ENCODE results near the gene RET. TPM values are rescaled to one million over a fixed set of nuclear protein-coding genes. Genes with fewer than 3 reads are reported as not detected.

RET gene
- total RNA-seq, 1 experiment from 2014 or later = 21.4 TPM

DNA sequence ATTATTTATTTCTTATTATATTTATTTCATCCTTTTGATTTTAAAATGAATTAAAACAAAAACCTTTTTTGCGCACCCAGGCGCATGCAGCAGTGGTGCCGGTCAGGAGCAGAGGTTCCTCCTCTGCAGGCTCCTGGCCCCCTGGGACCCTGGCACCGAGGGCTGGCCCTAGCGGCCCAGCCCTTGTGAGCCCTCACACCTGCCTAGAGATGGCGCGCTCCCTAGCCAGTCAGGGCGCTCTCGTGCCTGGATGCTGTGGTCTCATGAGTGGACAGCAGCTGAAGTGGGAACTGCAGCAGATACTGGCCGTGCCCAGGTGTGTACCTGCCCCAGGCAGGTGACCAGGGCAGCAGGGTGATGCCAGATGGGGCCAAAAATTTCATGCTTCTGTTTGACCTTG, 13.8 kb downstream of the RET start:
- POLR2A ChIA-PET = no interaction called here
- H3K36me3 Mint-ChIP-seq = no peaks in the 10 kb centered on the region
- no peak overlapping the region for H3K4me3 Mint-ChIP-seq
- peaks cover 7% of the 10 kb centered on the region for H3K9me3 Mint-ChIP-seq
- no peaks in the 10 kb centered on the region for H3K27me3 Mint-ChIP-seq (ENCODE audit: low read depth)
- TF ChIP-seq, protein P1, sequence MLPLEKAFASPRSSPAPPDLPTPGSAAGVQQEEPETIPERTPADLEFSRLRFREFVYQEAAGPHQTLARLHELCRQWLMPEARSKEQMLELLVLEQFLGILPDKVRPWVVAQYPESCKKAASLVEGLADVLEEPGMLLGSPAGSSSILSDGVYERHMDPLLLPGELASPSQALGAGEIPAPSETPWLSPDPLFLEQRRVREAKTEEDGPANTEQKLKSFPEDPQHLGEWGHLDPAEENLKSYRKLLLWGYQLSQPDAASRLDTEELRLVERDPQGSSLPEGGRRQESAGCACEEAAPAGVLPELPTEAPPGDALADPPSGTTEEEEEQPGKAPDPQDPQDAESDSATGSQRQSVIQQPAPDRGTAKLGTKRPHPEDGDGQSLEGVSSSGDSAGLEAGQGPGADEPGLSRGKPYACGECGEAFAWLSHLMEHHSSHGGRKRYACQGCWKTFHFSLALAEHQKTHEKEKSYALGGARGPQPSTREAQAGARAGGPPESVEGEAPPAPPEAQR (CRISPR knock-in tag; IDR thresholded peaks at IDR 0.05) = no peak
- TF ChIP-seq, protein P2, sequence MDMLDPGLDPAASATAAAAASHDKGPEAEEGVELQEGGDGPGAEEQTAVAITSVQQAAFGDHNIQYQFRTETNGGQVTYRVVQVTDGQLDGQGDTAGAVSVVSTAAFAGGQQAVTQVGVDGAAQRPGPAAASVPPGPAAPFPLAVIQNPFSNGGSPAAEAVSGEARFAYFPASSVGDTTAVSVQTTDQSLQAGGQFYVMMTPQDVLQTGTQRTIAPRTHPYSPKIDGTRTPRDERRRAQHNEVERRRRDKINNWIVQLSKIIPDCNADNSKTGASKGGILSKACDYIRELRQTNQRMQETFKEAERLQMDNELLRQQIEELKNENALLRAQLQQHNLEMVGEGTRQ (CRISPR knock-in tag; IDR thresholded peaks at IDR 0.05) = no peak
- TF ChIP-seq, protein P3, sequence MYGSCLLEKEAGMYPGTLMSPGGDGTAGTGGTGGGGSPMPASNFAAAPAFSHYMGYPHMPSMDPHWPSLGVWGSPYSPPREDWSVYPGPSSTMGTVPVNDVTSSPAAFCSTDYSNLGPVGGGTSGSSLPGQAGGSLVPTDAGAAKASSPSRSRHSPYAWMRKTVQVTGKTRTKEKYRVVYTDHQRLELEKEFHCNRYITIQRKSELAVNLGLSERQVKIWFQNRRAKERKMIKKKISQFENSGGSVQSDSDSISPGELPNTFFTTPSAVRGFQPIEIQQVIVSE (CRISPR knock-in tag; IDR thresholded peaks at IDR 0.05; ENCODE audit: borderline replicate concordance) = no peak
- TF ChIP-seq ZNF263 (CRISPR knock-in tag; IDR thresholded peaks at IDR 0.05; ENCODE audit: low read depth) (no peak), NFATC4 (CRISPR knock-in tag; IDR thresholded peaks at IDR 0.05) (no peak), SMAD3 (CRISPR knock-in tag; IDR thresholded peaks at IDR 0.05; ENCODE audit: borderline replicate concordance) (no peak), ZNF317 (CRISPR knock-in tag; IDR thresholded peaks at IDR 0.05; ENCODE audit: borderline replicate concordance, low read depth) (no peak), TEAD1 (CRISPR knock-in tag; IDR thresholded peaks at IDR 0.05) (no peak), FOXP1 (CRISPR knock-in tag; IDR thresholded peaks at IDR 0.05; ENCODE audit: borderline replicate concordance) (no peak)
- TF ChIP-seq, protein P4, sequence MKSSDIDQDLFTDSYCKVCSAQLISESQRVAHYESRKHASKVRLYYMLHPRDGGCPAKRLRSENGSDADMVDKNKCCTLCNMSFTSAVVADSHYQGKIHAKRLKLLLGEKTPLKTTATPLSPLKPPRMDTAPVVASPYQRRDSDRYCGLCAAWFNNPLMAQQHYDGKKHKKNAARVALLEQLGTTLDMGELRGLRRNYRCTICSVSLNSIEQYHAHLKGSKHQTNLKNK (CRISPR knock-in tag; IDR thresholded peaks at IDR 0.05) = no peak
- TF ChIP-seq, protein P5, sequence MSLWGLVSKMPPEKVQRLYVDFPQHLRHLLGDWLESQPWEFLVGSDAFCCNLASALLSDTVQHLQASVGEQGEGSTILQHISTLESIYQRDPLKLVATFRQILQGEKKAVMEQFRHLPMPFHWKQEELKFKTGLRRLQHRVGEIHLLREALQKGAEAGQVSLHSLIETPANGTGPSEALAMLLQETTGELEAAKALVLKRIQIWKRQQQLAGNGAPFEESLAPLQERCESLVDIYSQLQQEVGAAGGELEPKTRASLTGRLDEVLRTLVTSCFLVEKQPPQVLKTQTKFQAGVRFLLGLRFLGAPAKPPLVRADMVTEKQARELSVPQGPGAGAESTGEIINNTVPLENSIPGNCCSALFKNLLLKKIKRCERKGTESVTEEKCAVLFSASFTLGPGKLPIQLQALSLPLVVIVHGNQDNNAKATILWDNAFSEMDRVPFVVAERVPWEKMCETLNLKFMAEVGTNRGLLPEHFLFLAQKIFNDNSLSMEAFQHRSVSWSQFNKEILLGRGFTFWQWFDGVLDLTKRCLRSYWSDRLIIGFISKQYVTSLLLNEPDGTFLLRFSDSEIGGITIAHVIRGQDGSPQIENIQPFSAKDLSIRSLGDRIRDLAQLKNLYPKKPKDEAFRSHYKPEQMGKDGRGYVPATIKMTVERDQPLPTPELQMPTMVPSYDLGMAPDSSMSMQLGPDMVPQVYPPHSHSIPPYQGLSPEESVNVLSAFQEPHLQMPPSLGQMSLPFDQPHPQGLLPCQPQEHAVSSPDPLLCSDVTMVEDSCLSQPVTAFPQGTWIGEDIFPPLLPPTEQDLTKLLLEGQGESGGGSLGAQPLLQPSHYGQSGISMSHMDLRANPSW (CRISPR knock-in tag; conservative IDR thresholded peaks at IDR 0.05; ENCODE audit: low read depth) = no peak
- TF ChIP-seq, protein P6, sequence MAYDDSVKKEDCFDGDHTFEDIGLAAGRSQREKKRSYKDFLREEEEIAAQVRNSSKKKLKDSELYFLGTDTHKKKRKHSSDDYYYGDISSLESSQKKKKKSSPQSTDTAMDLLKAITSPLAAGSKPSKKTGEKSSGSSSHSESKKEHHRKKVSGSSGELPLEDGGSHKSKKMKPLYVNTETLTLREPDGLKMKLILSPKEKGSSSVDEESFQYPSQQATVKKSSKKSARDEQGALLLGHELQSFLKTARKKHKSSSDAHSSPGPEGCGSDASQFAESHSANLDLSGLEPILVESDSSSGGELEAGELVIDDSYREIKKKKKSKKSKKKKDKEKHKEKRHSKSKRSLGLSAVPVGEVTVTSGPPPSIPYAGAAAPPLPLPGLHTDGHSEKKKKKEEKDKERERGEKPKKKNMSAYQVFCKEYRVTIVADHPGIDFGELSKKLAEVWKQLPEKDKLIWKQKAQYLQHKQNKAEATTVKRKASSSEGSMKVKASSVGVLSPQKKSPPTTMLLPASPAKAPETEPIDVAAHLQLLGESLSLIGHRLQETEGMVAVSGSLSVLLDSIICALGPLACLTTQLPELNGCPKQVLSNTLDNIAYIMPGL (CRISPR knock-in tag; IDR thresholded peaks at IDR 0.05) = no peak
- TF ChIP-seq, protein P7, sequence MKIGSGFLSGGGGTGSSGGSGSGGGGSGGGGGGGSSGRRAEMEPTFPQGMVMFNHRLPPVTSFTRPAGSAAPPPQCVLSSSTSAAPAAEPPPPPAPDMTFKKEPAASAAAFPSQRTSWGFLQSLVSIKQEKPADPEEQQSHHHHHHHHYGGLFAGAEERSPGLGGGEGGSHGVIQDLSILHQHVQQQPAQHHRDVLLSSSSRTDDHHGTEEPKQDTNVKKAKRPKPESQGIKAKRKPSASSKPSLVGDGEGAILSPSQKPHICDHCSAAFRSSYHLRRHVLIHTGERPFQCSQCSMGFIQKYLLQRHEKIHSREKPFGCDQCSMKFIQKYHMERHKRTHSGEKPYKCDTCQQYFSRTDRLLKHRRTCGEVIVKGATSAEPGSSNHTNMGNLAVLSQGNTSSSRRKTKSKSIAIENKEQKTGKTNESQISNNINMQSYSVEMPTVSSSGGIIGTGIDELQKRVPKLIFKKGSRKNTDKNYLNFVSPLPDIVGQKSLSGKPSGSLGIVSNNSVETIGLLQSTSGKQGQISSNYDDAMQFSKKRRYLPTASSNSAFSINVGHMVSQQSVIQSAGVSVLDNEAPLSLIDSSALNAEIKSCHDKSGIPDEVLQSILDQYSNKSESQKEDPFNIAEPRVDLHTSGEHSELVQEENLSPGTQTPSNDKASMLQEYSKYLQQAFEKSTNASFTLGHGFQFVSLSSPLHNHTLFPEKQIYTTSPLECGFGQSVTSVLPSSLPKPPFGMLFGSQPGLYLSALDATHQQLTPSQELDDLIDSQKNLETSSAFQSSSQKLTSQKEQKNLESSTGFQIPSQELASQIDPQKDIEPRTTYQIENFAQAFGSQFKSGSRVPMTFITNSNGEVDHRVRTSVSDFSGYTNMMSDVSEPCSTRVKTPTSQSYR (CRISPR knock-in tag; IDR thresholded peaks at IDR 0.05) = no peak
- peaks cover 24% of the 10 kb centered on the region for H3K4me1 Mint-ChIP-seq
- ATAC-seq (no peak), DNase-seq (ENCODE audit: low spot score) (no peak)
- no peak overlapping the region for H3K27ac Mint-ChIP-seq
- CTCF ChIA-PET = interaction anchor here (0.7 to 5.2 kb wide), 3 partner anchors 11 to 226 kb away, joined by 3 to 24 read pairs (median 3); no protein-coding TSS in a partner anchor

DNA sequence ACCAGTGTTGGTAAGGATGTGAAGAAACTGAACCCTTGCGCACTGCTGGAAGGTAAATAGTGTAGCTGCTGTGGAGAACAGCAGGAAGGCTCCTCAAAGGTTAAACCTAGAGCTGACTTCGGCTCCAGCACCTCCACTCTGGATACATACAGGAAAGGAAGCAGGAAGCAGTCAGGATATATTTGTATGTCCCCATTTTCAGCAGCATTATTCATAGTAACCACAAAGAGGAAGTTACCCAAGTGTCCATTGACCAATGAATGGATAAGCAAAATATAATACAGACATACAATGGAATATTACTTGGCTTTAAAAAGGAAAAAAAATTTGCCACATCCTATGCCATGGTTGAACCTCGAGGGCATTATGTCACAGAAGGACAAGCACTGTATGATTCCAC, 15.0 kb downstream of the RET start:
- H3K27ac Mint-ChIP-seq = no peak overlapping the region
- ATAC-seq (no peak), DNase-seq (ENCODE audit: low spot score) (no peak)
- H3K4me3 Mint-ChIP-seq = no peak overlapping the region
- H3K4me1 Mint-ChIP-seq = peaks cover 24% of the 10 kb centered on the region
- no peaks in the 10 kb centered on the region for H3K27me3 Mint-ChIP-seq (ENCODE audit: low read depth)
- H3K9me3 Mint-ChIP-seq = peaks cover 7% of the 10 kb centered on the region
- CTCF ChIA-PET = interaction anchor here (0.6 to 5.2 kb wide), 4 partner anchors 13 to 20 kb away, joined by 3 to 24 read pairs (median 10); no protein-coding TSS in a partner anchor
- H3K36me3 Mint-ChIP-seq = no peaks in the 10 kb centered on the region
- POLR2A ChIA-PET = no interaction called here
- TF ChIP-seq, protein P8, sequence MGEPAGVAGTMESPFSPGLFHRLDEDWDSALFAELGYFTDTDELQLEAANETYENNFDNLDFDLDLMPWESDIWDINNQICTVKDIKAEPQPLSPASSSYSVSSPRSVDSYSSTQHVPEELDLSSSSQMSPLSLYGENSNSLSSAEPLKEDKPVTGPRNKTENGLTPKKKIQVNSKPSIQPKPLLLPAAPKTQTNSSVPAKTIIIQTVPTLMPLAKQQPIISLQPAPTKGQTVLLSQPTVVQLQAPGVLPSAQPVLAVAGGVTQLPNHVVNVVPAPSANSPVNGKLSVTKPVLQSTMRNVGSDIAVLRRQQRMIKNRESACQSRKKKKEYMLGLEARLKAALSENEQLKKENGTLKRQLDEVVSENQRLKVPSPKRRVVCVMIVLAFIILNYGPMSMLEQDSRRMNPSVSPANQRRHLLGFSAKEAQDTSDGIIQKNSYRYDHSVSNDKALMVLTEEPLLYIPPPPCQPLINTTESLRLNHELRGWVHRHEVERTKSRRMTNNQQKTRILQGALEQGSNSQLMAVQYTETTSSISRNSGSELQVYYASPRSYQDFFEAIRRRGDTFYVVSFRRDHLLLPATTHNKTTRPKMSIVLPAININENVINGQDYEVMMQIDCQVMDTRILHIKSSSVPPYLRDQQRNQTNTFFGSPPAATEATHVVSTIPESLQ (CRISPR knock-in tag; IDR thresholded peaks at IDR 0.05) = no peak
- TF ChIP-seq TP53 (CRISPR knock-in tag; IDR thresholded peaks at IDR 0.05) = no peak
- TF ChIP-seq HMGA2 (CRISPR knock-in tag; IDR thresholded peaks at IDR 0.05) = no peak
- TF ChIP-seq, protein P9, sequence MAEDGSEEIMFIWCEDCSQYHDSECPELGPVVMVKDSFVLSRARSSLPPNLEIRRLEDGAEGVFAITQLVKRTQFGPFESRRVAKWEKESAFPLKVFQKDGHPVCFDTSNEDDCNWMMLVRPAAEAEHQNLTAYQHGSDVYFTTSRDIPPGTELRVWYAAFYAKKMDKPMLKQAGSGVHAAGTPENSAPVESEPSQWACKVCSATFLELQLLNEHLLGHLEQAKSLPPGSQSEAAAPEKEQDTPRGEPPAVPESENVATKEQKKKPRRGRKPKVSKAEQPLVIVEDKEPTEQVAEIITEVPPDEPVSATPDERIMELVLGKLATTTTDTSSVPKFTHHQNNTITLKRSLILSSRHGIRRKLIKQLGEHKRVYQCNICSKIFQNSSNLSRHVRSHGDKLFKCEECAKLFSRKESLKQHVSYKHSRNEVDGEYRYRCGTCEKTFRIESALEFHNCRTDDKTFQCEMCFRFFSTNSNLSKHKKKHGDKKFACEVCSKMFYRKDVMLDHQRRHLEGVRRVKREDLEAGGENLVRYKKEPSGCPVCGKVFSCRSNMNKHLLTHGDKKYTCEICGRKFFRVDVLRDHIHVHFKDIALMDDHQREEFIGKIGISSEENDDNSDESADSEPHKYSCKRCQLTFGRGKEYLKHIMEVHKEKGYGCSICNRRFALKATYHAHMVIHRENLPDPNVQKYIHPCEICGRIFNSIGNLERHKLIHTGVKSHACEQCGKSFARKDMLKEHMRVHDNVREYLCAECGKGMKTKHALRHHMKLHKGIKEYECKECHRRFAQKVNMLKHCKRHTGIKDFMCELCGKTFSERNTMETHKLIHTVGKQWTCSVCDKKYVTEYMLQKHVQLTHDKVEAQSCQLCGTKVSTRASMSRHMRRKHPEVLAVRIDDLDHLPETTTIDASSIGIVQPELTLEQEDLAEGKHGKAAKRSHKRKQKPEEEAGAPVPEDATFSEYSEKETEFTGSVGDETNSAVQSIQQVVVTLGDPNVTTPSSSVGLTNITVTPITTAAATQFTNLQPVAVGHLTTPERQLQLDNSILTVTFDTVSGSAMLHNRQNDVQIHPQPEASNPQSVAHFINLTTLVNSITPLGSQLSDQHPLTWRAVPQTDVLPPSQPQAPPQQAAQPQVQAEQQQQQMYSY (CRISPR knock-in tag; IDR thresholded peaks at IDR 0.05) = no peak
- no peak for TF ChIP-seq CBFB (CRISPR knock-in tag; IDR thresholded peaks at IDR 0.05; ENCODE audit: low read depth)
